Mucosa of stomach (tissue), 1 donor: ENCODE data around the gene TIAM2.

Experiments used
- H3K27me3 ChIP-seq: one replicate; pipeline ENCODE4 v1.7.0; 2013; ENCODE audit warnings: mild to moderate bottlenecking, low read length; ENCODE audit not compliant: control insufficient read depth, insufficient read depth
- H3K36me3 ChIP-seq: one replicate; pipeline ENCODE4 v1.7.0; 2013; ENCODE audit warnings: low read length; ENCODE audit not compliant: control insufficient read depth, insufficient read depth
- H3K4me1 ChIP-seq: one replicate; pipeline ENCODE4 v1.7.0; 2013; ENCODE audit warnings: mild to moderate bottlenecking, low read length; ENCODE audit not compliant: control insufficient read depth, insufficient read depth
- H3K4me3 ChIP-seq: one replicate; pipeline ENCODE4 v1.7.0; 2013; ENCODE audit warnings: low read length
- H3K9ac ChIP-seq: one replicate; pipeline ENCODE4 v1.7.0; 2013; ENCODE audit warnings: mild to moderate bottlenecking, low read length, moderate library complexity
- H3K9me3 ChIP-seq: one replicate; pipeline ENCODE4 v1.7.0; 2013; ENCODE audit warnings: mild to moderate bottlenecking, low read length, moderate library complexity; ENCODE audit not compliant: control insufficient read depth
- donor health status: Pancreatic carcinoma.

The TIAM2 gene

DNA sequence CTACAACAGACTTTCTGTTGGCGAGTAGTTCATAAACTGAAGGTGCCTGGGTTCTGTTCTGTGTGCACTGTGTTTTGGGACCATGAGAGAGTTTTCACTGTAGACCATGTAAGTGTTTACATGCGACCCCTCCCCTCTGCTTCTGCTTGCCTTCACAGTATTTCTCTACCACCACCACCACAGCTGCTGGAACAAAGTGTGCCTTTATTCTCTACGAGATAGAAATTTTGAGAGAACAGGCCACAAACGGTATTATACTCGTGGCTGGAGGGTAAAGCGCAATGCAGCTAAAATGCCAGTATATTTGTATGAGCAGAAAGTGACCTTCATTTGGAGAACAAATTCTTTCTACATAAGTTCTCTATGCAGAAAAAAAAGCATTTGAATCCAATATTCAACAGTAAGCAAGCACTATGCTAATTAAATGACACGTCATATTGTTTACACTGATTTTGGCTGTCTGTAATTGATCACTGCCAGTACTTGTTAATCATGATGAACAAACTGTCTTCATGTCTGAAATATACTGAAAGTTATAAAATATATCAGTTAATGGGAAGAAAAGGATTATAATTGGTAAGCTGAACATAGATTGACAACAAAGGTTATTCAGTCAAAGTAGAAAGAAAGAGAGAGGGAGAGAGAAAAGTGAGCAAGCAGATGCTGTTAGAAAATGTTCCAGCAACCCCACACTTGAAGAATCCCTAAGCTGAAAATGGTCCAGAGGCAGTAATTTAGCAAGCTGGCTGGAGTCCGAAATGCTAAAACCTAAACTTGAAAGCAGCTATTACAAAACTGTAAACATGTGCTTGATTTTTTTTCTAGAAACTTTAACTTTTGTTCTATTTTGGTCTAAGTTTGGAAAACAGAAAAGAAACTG, 277.5 kb downstream of the TIAM2 start:
- no peaks in the 10 kb centered on the region for H3K9me3 ChIP-seq
- no peak overlapping the region for H3K9ac ChIP-seq
- no peak overlapping the region for H3K4me3 ChIP-seq
- H3K4me1 ChIP-seq = peaks cover 6% of the 10 kb centered on the region
- no peaks in the 10 kb centered on the region for H3K36me3 ChIP-seq
- no peaks in the 10 kb centered on the region for H3K27me3 ChIP-seq

DNA sequence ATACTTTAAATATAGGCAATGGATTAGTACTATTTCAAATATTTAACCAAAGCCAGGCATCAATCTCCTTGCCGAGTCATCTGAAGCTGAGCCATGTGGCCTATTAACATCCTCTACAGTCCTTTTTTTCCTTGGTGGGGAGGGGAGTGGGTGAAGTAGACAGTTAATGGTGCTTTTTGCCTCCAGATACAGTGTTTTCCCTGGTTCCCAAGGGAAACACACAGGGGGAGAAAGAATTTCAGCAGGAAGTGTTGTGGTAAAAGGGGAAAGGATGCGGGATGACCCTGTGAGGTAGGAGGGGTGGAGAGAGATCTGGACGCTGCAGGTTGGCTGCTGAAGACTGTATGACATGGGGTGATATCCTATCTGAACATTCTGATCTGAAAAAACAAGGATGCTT, 278.3 kb downstream of the TIAM2 start:
- Histone ChIP-seq H3K27me3 (no peaks in the 10 kb centered on the region), H3K4me1 (peaks cover 7% of the 10 kb centered on the region), H3K36me3 (no peaks in the 10 kb centered on the region), H3K9ac (no peak overlapping the region), H3K4me3 (no peak overlapping the region), H3K9me3 (no peaks in the 10 kb centered on the region)

DNA sequence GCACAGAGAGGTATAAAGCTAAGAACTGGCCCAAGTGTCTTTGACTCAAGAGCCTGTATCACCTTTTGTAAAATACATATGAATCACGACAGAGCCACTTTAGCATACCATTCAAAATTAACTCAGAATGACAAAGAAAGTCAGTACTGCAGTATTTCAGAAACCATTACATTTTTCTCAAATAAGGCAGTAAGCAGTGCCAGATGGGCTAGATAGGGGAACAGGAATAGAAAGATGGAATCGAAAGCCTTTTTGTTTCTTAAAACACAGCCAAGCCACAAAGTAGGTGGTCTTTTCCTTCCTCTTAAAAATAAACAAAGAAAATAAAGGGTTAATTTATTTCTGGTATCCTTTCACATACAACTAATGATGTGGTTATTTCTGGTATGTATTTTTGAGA, 279.0 kb downstream of the TIAM2 start:
- H3K9me3 ChIP-seq = no peaks in the 10 kb centered on the region
- no peak overlapping the region for H3K4me3 ChIP-seq
- peaks cover 7% of the 10 kb centered on the region for H3K4me1 ChIP-seq
- H3K36me3 ChIP-seq = no peaks in the 10 kb centered on the region
- no peaks in the 10 kb centered on the region for H3K27me3 ChIP-seq
- no peak overlapping the region for H3K9ac ChIP-seq

DNA sequence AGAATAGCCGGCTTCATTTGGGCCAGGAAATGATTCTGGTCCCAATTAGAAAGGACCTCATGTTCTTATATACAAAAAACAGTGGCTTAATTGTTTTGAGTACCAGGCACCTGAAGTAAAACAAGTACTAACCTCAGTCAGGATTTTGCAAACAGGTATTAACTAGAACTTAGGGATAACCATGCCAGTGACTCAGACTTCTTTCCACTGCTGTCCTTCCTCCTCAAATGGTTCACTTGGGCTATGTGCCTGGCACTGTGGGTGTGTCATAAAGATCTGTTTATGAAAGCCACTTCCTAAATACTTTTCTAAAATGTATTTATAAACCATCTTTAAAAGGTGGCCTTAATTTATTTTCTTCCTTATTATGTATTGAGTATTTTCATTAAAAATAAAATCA, 279.4 kb downstream of the TIAM2 start:
- Histone ChIP-seq H3K27me3 (no peaks in the 10 kb centered on the region), H3K9me3 (no peaks in the 10 kb centered on the region), H3K9ac (no peak overlapping the region), H3K36me3 (no peaks in the 10 kb centered on the region), H3K4me3 (no peak overlapping the region), H3K4me1 (peaks cover 7% of the 10 kb centered on the region)

DNA sequence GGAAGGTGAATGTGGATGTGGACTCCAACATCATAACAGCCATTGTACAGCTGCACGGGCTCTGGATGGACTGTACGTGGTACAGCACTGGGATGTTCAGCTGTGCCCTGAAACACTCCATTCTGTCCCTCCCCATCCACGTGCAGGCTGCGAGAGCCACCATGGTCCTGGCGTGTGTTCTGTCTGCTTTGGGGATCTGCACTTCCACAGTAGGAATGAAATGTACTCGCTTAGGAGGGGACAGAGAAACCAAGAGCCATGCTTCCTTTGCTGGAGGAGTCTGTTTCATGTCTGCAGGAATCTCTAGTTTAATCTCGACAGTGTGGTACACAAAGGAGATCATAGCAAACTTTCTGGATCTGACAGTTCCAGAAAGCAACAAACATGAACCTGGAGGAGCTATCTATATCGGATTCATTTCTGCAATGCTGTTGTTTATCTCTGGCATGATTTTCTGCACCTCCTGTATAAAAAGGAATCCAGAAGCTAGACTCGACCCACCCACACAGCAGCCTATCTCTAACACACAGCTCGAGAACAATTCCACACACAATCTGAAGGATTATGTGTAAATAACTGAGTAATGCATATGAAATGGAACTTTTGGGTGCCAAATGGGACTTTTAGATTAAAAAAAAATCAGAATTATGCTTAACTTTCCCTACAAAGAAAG, 280.8 kb downstream of the TIAM2 start:
- Histone ChIP-seq H3K4me1 (peaks cover 7% of the 10 kb centered on the region), H3K9me3 (no peaks in the 10 kb centered on the region), H3K27me3 (no peaks in the 10 kb centered on the region), H3K4me3 (no peak overlapping the region), H3K36me3 (no peaks in the 10 kb centered on the region), H3K9ac (no peak overlapping the region)

DNA sequence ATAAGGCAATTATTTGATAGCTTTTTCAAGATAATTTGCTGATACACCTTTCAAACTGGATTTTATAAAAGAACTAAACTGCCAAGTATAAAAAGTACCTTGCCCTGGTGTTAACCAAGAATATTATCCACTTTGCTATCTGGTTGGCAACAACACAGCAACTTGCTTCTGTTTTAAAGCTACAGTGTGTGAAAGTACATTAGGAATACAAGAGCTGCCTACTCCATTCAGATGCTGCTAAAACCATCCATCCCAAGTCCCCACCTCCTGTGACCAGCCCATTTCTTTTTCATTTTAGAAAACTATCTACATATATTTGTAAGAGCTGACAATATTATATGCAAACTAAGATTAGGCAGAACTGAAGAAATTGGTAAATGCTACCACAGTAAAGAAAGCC, 281.5 kb downstream of the TIAM2 start:
- H3K36me3 ChIP-seq = no peaks in the 10 kb centered on the region
- H3K4me1 ChIP-seq = peaks cover 7% of the 10 kb centered on the region
- no peaks in the 10 kb centered on the region for H3K9me3 ChIP-seq
- H3K27me3 ChIP-seq = no peaks in the 10 kb centered on the region
- H3K4me3 ChIP-seq = no peak overlapping the region
- no peak overlapping the region for H3K9ac ChIP-seq

DNA sequence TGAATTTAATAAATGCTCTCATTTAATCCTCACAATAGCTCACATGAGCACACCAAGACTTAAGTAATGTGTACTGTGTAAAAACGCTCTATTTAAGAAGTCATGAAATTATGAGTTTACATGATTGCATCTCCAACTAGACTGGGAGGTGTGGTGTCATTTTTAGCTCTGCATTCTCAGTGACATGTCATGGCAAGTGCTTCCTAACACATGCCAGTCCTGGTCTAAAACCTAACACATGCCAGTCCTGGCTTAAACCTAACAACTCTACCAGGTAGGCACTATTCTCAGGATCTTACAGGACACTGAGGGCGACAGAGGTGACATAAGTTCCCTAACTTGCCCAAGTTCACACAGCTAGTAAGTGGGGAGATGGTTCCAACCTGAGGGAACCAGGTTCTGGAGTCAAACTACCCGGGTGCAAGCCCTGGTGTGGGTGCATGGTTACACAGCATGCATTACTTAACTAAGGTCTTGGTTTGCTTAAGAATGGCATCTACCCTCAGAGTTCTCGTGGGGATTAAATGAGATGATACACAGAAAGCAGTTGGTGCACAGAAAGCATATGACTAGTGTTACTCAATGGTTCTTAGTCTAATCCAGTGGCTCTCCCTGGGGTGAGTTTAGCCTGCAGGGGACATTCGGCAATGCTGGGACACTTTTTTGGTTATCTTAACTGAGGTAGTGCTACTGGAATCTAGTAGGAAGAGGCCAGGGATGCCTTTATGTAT, 283.4 kb downstream of the TIAM2 start:
- Histone ChIP-seq H3K27me3 (no peaks in the 10 kb centered on the region), H3K9ac (no peak overlapping the region), H3K4me1 (peaks cover 7% of the 10 kb centered on the region), H3K9me3 (no peaks in the 10 kb centered on the region), H3K4me3 (no peak overlapping the region), H3K36me3 (no peaks in the 10 kb centered on the region)

DNA sequence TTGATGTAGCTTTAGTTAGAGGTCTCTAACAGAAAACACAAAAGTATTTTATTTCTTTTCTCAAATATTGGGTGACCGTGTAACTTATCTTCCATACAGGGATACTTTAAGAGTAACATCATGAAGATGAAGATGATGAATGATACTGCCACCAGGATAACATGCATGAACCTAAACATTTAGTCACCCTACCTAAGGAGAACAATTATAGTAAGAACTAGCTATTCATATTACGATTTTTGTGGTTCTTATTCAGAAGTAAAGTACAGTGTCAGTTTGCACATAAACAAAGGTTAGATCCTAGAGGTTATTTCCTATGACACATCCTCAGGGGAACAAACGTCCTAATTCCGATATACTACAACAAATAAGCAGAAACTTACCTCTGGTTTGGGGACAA, 289.7 kb downstream of the TIAM2 start:
- Histone ChIP-seq H3K9me3 (no peaks in the 10 kb centered on the region), H3K9ac (no peak overlapping the region), H3K36me3 (no peaks in the 10 kb centered on the region), H3K27me3 (no peaks in the 10 kb centered on the region), H3K4me3 (no peak overlapping the region), H3K4me1 (no peaks in the 10 kb centered on the region)

DNA sequence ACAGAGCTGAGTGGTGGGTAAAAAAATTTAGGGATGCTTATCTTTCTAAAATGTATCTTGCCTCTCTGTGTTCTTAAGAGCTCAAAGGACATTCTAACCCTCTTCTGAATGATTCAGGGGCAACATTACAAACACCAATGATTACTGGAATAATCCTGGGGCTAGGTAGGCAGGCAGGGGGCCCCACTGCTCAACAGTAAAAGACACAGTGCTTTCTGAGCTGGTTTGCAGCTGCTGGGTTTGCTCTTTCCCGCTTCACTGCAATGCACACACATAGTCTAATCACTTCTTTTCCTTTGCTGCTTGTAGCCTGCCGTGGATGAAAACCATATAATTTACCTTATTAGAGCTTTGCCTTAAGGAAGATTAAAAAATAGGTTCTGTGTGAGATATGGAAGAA, 292.6 kb downstream of the TIAM2 start:
- H3K36me3 ChIP-seq = no peaks in the 10 kb centered on the region
- no peaks in the 10 kb centered on the region for H3K4me1 ChIP-seq
- no peaks in the 10 kb centered on the region for H3K27me3 ChIP-seq
- no peaks in the 10 kb centered on the region for H3K9me3 ChIP-seq
- no peak overlapping the region for H3K4me3 ChIP-seq
- H3K9ac ChIP-seq = no peak overlapping the region

DNA sequence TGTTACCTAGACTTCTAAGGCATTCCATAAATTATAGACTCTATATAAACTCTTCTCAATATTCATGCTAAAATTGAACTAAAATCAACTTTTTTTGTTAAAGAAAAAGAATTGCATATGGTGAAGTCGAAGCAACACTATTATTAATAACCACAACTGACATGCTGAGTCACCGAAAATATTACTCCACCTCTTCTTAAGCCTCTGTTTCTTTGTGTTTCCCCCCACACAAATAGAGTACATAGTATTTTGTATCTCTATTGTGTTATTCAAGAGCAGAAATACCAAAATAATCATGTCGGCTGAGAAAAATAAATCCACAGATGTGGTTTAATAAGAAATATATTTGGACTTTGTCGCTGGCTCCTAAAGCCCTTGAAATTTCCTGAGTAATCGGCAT, 295.4 kb downstream of the TIAM2 start:
- Histone ChIP-seq H3K27me3 (no peaks in the 10 kb centered on the region), H3K4me1 (no peaks in the 10 kb centered on the region), H3K4me3 (no peak overlapping the region), H3K9me3 (no peaks in the 10 kb centered on the region), H3K9ac (no peak overlapping the region), H3K36me3 (no peaks in the 10 kb centered on the region)

DNA sequence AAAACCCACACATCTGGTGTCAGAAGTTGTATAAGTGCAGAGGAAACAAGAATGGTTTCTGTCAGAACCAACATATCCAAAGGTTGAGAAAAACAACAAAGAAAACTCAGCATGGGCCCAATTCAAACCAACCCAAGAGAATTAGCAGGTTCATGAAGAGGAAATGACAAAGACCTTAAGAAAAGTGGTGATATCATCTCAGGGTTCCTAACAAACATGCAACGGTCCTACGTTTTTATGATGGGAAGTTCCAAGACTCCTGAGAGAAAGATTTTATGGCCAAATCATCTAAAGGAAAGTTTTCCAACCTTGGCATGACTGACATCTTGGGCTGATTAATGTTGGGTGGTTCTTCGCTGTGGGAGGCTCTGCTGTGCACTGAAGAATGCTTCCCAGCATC, 296.2 kb downstream of the TIAM2 start:
- Histone ChIP-seq H3K36me3 (no peaks in the 10 kb centered on the region), H3K4me3 (no peak overlapping the region), H3K4me1 (no peaks in the 10 kb centered on the region), H3K9ac (no peak overlapping the region), H3K27me3 (no peaks in the 10 kb centered on the region), H3K9me3 (no peaks in the 10 kb centered on the region)

DNA sequence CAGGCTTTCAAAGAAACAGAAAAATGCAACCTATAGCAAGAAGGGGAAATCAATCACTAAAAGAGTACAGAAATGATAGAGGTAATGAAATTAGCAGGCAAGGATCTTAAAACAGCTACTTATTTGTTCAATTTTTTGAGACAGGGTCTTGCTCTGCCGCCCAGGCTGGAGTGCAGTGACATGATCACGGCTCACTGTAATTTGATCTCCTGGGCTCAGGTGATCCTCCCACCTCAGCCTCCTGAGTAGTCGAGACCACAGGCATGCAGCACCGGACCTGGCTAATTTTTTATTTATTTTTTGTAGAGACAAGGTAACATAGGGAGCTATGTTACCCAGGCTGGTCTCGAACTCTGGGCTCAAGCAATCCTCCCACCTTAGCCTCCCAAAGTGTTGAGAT, 297.6 kb downstream of the TIAM2 start:
- H3K4me1 ChIP-seq = no peaks in the 10 kb centered on the region

More for the DNA sequence above, 297.6 kb downstream of the TIAM2 start:
- H3K9ac ChIP-seq = no peak overlapping the region
- no peaks in the 10 kb centered on the region for H3K36me3 ChIP-seq
- no peaks in the 10 kb centered on the region for H3K27me3 ChIP-seq
- H3K4me3 ChIP-seq = no peak overlapping the region
- H3K9me3 ChIP-seq = no peaks in the 10 kb centered on the region
